HG03060 (cell line): ENCODE data around the gene ITIH5.

Source experiments
- ATAC-seq: cut with Tn5 transposase; IDR thresholded peaks from one replicate; pipeline ENCODE4 v1.9.1; 2021; ENCODE audit warnings: low read depth, moderate number of reproducible peaks; ENCODE audit not compliant: unreplicated experiment

ITIH5 gene

GRCh38 chr10:7529638-7530037, 137.1 kb downstream of the ITIH5 start:
- no peak for ATAC-seq

GRCh38 chr10:7527468-7527867, 139.3 kb downstream of the ITIH5 start:
- no peak for ATAC-seq

- no peak for ATAC-seq
Measured at GRCh38 chr10:7526017-7526400, 140.8 kb downstream of the ITIH5 start.

GRCh38 chr10:7525314-7526016, 141.3 kb downstream of the ITIH5 start:
- ATAC-seq = no peak

GRCh38 chr10:7523656-7524055, 143.1 kb downstream of the ITIH5 start:
- no peak for ATAC-seq

- ATAC-seq = peak; percentile 79
Measured at GRCh38 chr10:7520507-7521485, 146.0 kb downstream of the ITIH5 start.

- ATAC-seq = no peak
Measured at GRCh38 chr10:7519351-7519750, 147.4 kb downstream of the ITIH5 start.

- no peak for ATAC-seq
Measured at GRCh38 chr10:7518693-7519092, 148.1 kb downstream of the ITIH5 start.

GRCh38 chr10:7515439-7515838, 151.3 kb downstream of the ITIH5 start:
- ATAC-seq = no peak

GRCh38 chr10:7513936-7514335, 152.8 kb downstream of the ITIH5 start:
- ATAC-seq = no peak

- ATAC-seq = no peak
Measured at GRCh38 chr10:7513455-7513854, 153.3 kb downstream of the ITIH5 start.

GRCh38 chr10:7512487-7512886, 154.3 kb downstream of the ITIH5 start:
- no peak for ATAC-seq

- no peak for ATAC-seq
Measured at GRCh38 chr10:7511612-7512011, 155.2 kb downstream of the ITIH5 start.
